A549 treated with ZK216348 at 1 μM for 4 hours (cell line): ENCODE data around the gene CLSTN3. TPM values are rescaled to one million over a fixed set of nuclear protein-coding genes. Genes with fewer than 3 reads are reported as not detected.

Experiments used
- total RNA-seq: library from RNA; stranded (reverse); fragments of 200-300 nt; extraction: Qiagen RNA extraction; gene quantifications from 5 replicates; pipeline ENCODE4 v1.2.3, GENCODE V29; 2022; ENCODE audit warnings: low read depth

CLSTN3 gene
- total RNA-seq = 11.0 to 19.0 TPM (median 16.0 TPM) in 5 replicates

DNA sequence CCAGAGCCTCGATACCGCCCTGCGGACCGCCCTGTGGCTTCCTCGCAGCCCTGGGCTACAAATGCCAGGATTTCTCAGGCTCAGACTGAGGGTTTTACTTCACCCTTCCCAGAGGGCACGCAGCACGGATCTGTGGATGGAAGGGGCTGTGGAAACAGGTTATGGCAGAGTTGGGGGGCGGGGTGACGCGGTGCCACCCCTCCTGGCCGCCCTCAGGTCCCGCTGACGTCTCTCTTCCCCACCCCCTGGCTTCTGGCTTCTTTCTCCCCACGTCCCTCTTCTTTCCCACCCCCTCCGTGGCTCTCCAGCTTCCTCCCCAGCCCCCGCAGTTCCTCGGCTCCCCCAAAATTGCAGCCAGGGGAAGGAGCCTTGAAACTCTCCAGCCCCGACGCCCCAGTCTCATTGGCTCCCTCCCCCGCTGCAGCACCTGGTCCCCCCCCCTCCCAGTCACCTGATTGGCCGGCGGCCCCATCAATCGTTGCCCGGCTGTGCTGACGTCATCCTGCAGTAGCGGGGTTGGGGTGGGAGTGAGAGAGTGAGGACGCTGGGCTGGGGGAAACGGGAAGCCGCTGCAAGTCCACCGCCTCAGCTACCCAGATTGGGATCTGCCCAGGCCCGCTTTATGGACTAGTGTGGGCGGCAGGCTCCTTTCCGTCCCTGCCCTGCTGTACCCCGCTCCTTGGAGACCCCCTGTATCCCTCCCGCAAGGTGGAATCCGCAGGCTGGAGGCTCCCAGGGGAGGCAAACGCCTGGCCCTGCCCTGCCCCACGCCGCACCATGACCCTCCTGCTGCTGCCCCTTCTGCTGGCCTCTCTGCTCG lies at the start of gene CLSTN3:
Gene CLSTN3 (plus strand): TSS at position 500 of the 820 bp plus-strand sequence. CDS start 278 bp downstream, at position 778.

GRCh38 chr12:7092229-7092985 lies 37.8 kb upstream of the CLSTN3 start, which contains the start of gene C1R:
TSS of gene C1R (minus strand) at chr12:7092445. CDS start at chr12:7092388, 57 bp downstream.

DNA sequence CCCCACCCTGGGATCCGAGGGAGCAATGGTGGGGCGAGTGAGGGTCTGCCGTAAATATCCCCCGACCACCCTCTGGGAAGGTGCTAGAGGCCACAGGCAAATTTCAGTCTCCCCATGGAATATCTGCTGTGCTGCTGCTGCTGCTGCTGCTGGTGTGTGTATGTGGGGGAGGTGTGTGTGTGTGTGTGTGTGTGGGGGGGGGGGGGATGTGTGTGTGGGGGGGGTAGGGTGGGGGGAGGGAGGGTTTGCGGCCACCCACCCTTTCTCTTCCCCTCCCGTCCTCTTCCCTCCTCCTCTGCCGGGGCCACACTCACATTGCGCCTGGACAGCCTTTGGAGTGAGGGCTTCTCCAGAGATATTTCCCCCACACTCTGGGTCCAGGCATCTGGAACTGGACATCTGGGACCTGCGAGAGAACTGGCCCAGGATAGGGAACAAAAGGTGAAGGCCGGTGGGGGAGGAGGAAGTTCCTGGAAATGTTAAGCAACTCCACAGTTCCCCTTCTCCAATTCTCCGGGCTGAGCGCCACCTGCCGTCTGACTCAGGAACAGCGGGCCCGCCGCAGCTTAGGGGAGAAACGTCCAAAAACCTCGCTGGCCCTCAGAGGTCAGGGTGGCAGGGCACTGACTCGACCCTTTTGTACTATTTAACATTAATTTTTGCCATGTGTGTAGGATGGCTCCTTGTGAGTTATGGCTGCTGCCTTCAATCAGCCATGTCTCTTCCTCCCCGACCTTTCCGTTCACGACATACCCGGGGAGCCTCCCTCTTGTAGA lies 21.2 kb upstream of the CLSTN3 start, which contains the start of gene C1RL:
Gene C1RL (minus strand): TSS at position 419 of the 776 bp plus-strand sequence. CDS start 34 bp downstream, at position 385.

GRCh38 chr12:7128681-7129286 lies 1.4 kb upstream of the CLSTN3 start, which contains the start of gene RBP5:
TSS of gene RBP5 (minus strand) at chr12:7128889. CDS start at chr12:7128775, 114 bp downstream.

DNA sequence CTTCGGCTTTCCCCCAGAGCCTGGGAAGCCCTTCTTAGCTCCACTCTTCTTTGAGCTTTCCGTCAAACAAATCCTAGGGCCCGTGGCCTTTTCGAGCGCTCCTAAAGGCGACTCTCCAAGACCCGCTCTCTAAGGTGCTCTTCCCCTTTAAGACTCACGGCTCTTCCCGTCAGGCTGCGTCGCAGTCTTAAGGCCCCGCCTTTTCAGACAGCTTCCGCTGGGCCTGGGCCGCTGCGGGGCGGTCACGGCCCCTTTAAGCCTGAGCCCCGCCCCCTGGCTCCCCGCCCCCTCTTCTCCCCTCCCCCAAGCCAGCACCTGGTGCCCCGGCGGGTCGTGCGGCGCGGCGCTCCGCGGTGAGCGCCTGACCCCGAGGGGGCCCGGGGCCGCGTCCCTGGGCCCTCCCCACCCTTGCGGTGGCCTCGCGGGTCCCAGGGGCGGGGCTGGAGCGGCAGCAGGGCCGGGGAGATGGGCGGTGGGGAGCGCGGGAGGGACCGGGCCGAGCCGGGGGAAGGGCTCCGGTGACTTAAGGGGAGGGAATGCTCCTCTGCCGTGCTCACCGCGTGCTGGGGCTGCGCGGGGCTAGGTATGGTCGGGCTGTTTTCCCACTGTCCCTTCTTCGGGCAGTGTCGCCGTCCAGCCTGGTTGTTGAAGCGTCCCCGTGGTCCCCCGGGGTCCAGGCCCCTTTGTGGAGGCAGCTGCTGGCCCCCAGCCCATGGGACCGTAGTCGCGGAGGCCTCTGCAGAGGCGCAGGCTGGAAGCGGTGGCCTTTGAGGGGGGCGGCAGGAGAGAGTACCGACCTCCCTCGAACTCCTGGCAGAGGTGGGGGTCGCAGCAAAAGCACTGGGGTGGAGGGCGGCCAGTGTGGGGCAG lies 59.5 kb downstream of the CLSTN3 start, which contains the start of gene PEX5:
Gene PEX5 (plus strand): TSS at position 289 of the 870 bp plus-strand sequence. CDS start 692 bp downstream, outside the sequence.

Other genes starting within 250 kb of the CLSTN3 start
- gene LRRC23, start 225.5 kb upstream of the CLSTN3 start, total RNA-seq = 15.7 to 21.7 TPM (median 17.3 TPM) in 5 replicates
- gene ENO2, start 215.8 kb upstream of the CLSTN3 start, total RNA-seq = 32.7 to 43.8 TPM (median 41.2 TPM) in 5 replicates
- gene ATN1, start 202.4 kb upstream of the CLSTN3 start, total RNA-seq = 36.6 to 87.8 TPM (median 83.1 TPM) in 5 replicates
- gene RNU7-1, start 186.6 kb upstream of the CLSTN3 start, total RNA-seq = not detected in 5 replicates
- gene C12orf57, start 186.3 kb upstream of the CLSTN3 start, total RNA-seq = 240 to 311 TPM (median 303 TPM) in 5 replicates
- gene PTPN6, start 179.0 kb upstream of the CLSTN3 start, total RNA-seq = 6.2 to 12.8 TPM (median 11.9 TPM) in 5 replicates
- gene PHB2, start 159.7 kb upstream of the CLSTN3 start, total RNA-seq = 278 to 353 TPM (median 328 TPM) in 5 replicates
- gene EMG1, start 159.5 kb upstream of the CLSTN3 start, total RNA-seq = 55.9 to 81.9 TPM (median 61.3 TPM) in 5 replicates
- gene LPCAT3, start 111.9 kb upstream of the CLSTN3 start, total RNA-seq = 26.6 to 31.1 TPM (median 27.6 TPM) in 5 replicates
- 38.6 to 58.9 TPM (median 42.6 TPM) in 5 replicates for gene C1S, start 69.7 kb upstream of the CLSTN3 start, total RNA-seq
- gene C1R, start 37.9 kb upstream of the CLSTN3 start, total RNA-seq = 26.6 to 41.9 TPM (median 28.4 TPM) in 5 replicates
- gene C1RL, start 21.2 kb upstream of the CLSTN3 start, total RNA-seq = 7.9 to 15.6 TPM (median 10.6 TPM) in 5 replicates
- gene RBP5, start 1.5 kb upstream of the CLSTN3 start, total RNA-seq = not detected in 5 replicates
- 22.0 to 33.0 TPM (median 30.7 TPM) in 5 replicates for gene PEX5, start 59.3 kb downstream of the CLSTN3 start, total RNA-seq
- gene ACSM4, start 173.7 kb downstream of the CLSTN3 start, total RNA-seq = not detected in 5 replicates